ENCODE results near the gene HSD17B4.

DNA sequence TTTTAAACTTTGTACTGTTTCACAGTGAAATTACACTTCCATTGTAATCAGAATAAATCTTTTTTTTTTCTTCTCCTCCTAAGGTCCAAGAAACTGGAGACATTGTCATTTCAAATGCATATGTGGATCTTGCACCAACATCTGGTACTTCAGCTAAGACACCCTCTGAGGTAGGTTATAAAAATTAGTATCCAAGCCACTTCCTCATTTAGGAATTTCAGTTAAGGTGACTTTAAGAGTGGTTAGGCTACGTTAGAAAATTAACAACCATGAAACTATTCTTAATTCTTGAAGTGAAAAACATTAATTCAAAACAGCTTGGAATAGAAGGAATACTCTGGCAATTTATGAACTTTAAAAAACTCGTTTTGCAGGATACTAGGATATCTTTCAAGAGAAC, 77.5 kb downstream of the HSD17B4 start:
- TF ChIP-seq, protein P1, sequence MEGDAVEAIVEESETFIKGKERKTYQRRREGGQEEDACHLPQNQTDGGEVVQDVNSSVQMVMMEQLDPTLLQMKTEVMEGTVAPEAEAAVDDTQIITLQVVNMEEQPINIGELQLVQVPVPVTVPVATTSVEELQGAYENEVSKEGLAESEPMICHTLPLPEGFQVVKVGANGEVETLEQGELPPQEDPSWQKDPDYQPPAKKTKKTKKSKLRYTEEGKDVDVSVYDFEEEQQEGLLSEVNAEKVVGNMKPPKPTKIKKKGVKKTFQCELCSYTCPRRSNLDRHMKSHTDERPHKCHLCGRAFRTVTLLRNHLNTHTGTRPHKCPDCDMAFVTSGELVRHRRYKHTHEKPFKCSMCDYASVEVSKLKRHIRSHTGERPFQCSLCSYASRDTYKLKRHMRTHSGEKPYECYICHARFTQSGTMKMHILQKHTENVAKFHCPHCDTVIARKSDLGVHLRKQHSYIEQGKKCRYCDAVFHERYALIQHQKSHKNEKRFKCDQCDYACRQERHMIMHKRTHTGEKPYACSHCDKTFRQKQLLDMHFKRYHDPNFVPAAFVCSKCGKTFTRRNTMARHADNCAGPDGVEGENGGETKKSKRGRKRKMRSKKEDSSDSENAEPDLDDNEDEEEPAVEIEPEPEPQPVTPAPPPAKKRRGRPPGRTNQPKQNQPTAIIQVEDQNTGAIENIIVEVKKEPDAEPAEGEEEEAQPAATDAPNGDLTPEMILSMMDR (IDR thresholded peaks at IDR 0.05): no peak
- TF ChIP-seq POLR2A (IDR thresholded peaks at IDR 0.05) (no peak), POLR2AphosphoS5 (IDR thresholded peaks at IDR 0.05) (no peak)
